K562 (cell line): ENCODE results near the gene ZFP62. TPM values are rescaled to one million over a fixed set of nuclear protein-coding genes. Genes with fewer than 3 reads are reported as not detected.
A peak's percentile ranks its signal among the peaks of the same experiment; 100 is the strongest.

Experiments
- ATAC-seq: fragments of 200-7000 bp; cut with Tn5 transposase; 3 replicates; pipeline ENCODE4 v1.9.1; 2020; ENCODE audit warnings: moderate library complexity
- BruUV-seq: library from RNA; stranded (reverse); fragments of 400-500 nt; replicated peaks from 2 replicates; lab custom pipeline; 2021; lab: Mats Ljungman, UMichigan
- CTCF ChIA-PET: fragments of 300-600 bp; formaldehyde crosslinking; extraction: SDS; loops from one replicate; lab custom pipeline; 2021; ENCODE audit warnings: low intra/inter-chr PET ratio; lab: Yijun Ruan, JAX
- POLR2A ChIA-PET: fragments of 300-600, 350-650 bp; sonication (Branson Sonifier 250); formaldehyde crosslinking; extraction: SDS; loops from one replicate; lab custom pipeline; 2021; ENCODE audit warnings: antibody characterized with exemption, inconsistent platforms; lab: Yijun Ruan, JAX
- DNase-seq, 4 experiments: peaks; one replicate each; pipeline versions ENCODE4 v3.0.0 to v3.0.0-alpha.2; 2011 to 2018; ENCODE audit warnings: low spot score in 3 of 4, mixed read lengths in 3 of 4; ENCODE audit errors: extremely low read depth in 1 of 4
- FAIRE-seq: peaks from 2 replicates; lab custom pipeline; 2011; peaks lifted over from hg19 to GRCh38; lab: Jason Lieb, UNC
- H2AFZ ChIP-seq: 2 replicates; pipeline ENCODE4 v1.6.0; 2011; ENCODE audit warnings: low read depth, low read length, control low read depth, inconsistent platforms
- H3K27ac ChIP-seq: fragments of 200-600 bp; 3 replicates; pipeline ENCODE4 v1.8.0; 2011; ENCODE audit warnings: low read depth, mild to moderate bottlenecking, control low read depth, inconsistent platforms, low read length, moderate library complexity, mixed read lengths; ENCODE audit errors: extremely low read depth
- H3K27me3 ChIP-seq, 2 experiments: fragments of 300-600 bp in 1 of 2; 2 replicates in 1 of 2; 3 replicates in 1 of 2; pipeline versions ENCODE4 v1.6.0 to v1.8.0; 2011; ENCODE audit warnings: inconsistent platforms in 2 of 2, low read length in 2 of 2, mild to moderate bottlenecking in 1 of 2, mixed read lengths in 1 of 2, moderate library complexity in 1 of 2; ENCODE audit not compliant: control insufficient read depth in 2 of 2, insufficient read depth in 2 of 2
- H3K36me3 ChIP-seq: fragments of 300-600 bp; 3 replicates; pipeline ENCODE4 v1.8.0; 2011; ENCODE audit warnings: mild to moderate bottlenecking, low read length, inconsistent platforms; ENCODE audit not compliant: control insufficient read depth, insufficient read depth
- H3K4me1 ChIP-seq, 2 experiments: fragments of 200-600 bp in 1 of 2; replicated peaks in 1 of 2; 2 replicates in 1 of 2; 3 replicates in 1 of 2; pipeline versions ENCODE4 v1.5.1 to v1.8.0; 2011; ENCODE audit warnings: inconsistent platforms in 2 of 2, low read length in 2 of 2, mild to moderate bottlenecking in 1 of 2, mixed read lengths in 1 of 2, moderate library complexity in 1 of 2; ENCODE audit not compliant: control insufficient read depth in 2 of 2, insufficient read depth in 2 of 2
- H3K4me2 ChIP-seq: 2 replicates; pipeline ENCODE4 v1.6.1; 2011; ENCODE audit warnings: low read length, control low read depth, inconsistent platforms, mixed read lengths; ENCODE audit not compliant: insufficient read depth
- H3K4me3 ChIP-seq: fragments of 200-600 bp; sonication (generic), shearing (Covaris generic); 2 replicates; pipeline ENCODE4 v1.5.1; 2016; ENCODE audit warnings: control low read depth, inconsistent platforms
- H3K79me2 ChIP-seq: fragments of 200-600 bp; 3 replicates; pipeline ENCODE4 v1.8.0; 2011; ENCODE audit warnings: low read length, inconsistent platforms; ENCODE audit not compliant: control insufficient read depth, insufficient read depth
- H3K9ac ChIP-seq, 2 experiments: 2 replicates each; pipeline versions ENCODE4 v1.6.0 to v1.6.1; 2011; ENCODE audit warnings: low read depth in 2 of 2, low read length in 2 of 2, control low read depth in 1 of 2, inconsistent platforms in 1 of 2, mild to moderate bottlenecking in 1 of 2, mixed read lengths in 1 of 2; ENCODE audit not compliant: insufficient read depth in 1 of 2
- H3K9me1 ChIP-seq: one replicate; pipeline ENCODE4 v1.6.0; 2011; ENCODE audit warnings: inconsistent platforms, mild to moderate bottlenecking, low read length, moderate library complexity; ENCODE audit not compliant: control insufficient read depth, insufficient read depth
- H3K9me3 ChIP-seq: replicated peaks from 2 replicates; pipeline ENCODE4 v1.5.1; 2011; ENCODE audit warnings: low read depth, low read length, inconsistent platforms; ENCODE audit not compliant: control insufficient read depth, insufficient read depth
- H4K20me1 ChIP-seq: replicated peaks from 2 replicates; pipeline ENCODE4 v1.6.1; 2011; ENCODE audit warnings: low read length, inconsistent platforms, mixed read lengths; ENCODE audit not compliant: control insufficient read depth, insufficient read depth
- ADNP ChIP-seq: fragments of 200-800 bp; sonication (Bioruptor generic); IDR thresholded peaks from 2 replicates; pipeline ENCODE4 v1.6.1; 2016; ENCODE audit warnings: missing genetic modification characterization, missing compliant biosample characterization
- BCOR ChIP-seq: fragments of 450-650 bp; IDR thresholded peaks from 2 replicates; pipeline ENCODE4 v1.6.1; 2016
- CBX1 ChIP-seq: sonication (generic); IDR thresholded peaks from 2 replicates; pipeline ENCODE4 v1.6.1; 2016; ENCODE audit warnings: antibody characterized with exemption, low read depth, mild to moderate bottlenecking
- CHD4 ChIP-seq: fragments of 200-600 bp; sonication (generic); IDR thresholded peaks from 3 replicates; pipeline ENCODE4 v1.6.1; 2012; ENCODE audit warnings: low read depth, mild to moderate bottlenecking, mixed read lengths, low read length, inconsistent platforms; ENCODE audit not compliant: insufficient read depth, insufficient replicate concordance, poor library complexity, severe bottlenecking
- KDM1A ChIP-seq, 2 experiments: fragments of 450-650 bp; IDR thresholded peaks; 2 replicates each; pipeline ENCODE4 v1.6.1; 2016; ENCODE audit warnings: mild to moderate bottlenecking in 2 of 2
- PATZ1 ChIP-seq: fragments of 250-450 bp; sonication (Bioruptor Pico); IDR thresholded peaks from 2 replicates; pipeline ENCODE4 v1.5.0; 2020; ENCODE audit warnings: mild to moderate bottlenecking, borderline replicate concordance
- RBBP5 ChIP-seq: fragments of 200-600 bp; sonication (generic); IDR thresholded peaks from 2 replicates; pipeline ENCODE4 v1.6.1; 2012; ENCODE audit warnings: borderline replicate concordance, mild to moderate bottlenecking, low read length, control low read depth, inconsistent platforms; ENCODE audit not compliant: insufficient read depth, poor library complexity, severe bottlenecking
- RBM25 ChIP-seq: fragments of 200-400 bp; formaldehyde crosslinking; IDR thresholded peaks from 2 replicates; pipeline ENCODE4 v1.6.1; 2018; ENCODE audit warnings: low read length, low read depth, moderate library complexity; ENCODE audit not compliant: severe bottlenecking
- ZHX1 ChIP-seq: fragments of 150-350 bp; conservative IDR thresholded peaks from 2 replicates; pipeline ENCODE4 v1.6.1; 2014; ENCODE audit warnings: low read length
- ZNF146 ChIP-seq: IDR thresholded peaks from one replicate; pipeline ENCODE4 v1.6.1; 2018; ENCODE audit warnings: missing compliant biosample characterization; ENCODE audit not compliant: unreplicated experiment
- ZNF253 ChIP-seq: fragments of 250-450 bp; sonication (Bioruptor Pico); conservative IDR thresholded peaks from 2 replicates; pipeline ENCODE4 v1.6.1; 2021; ENCODE audit warnings: mild to moderate bottlenecking
- WGBS: fragments of 100-300 bp; shearing (Covaris generic); methylation state at CpG from one replicate; pipeline ENCODE4 v1.1.6; 2016; ENCODE audit warnings: low coverage, mixed read lengths; ENCODE audit not compliant: insufficient coverage; ENCODE audit errors: missing lambda C conversion rate; 5-methylcytosine and 5-hydroxymethylcytosine counted together
- in situ Hi-C: fragments of 300-500 bp; cut with MboI; formaldehyde crosslinking; loops from 4 replicates; pipeline ENCODE4 v1.15.0; 2018; ENCODE audit warnings: inconsistent platforms, mixed read lengths
- intact Hi-C: fragments of 100-400 bp; cut with micrococcal nuclease; formaldehyde crosslinking; loops from 2 replicates; pipeline ENCODE4 v1.14.2; 2022
- polyA plus RNA-seq, 8 experiments: library from polyadenylated mRNA; depleted of rRNA in 4 of 8; stranded (reverse) in 5 of 8; unstranded in 3 of 8; fragments of >200 nt; fragmentation: Nextera tagmentation in 2 of 8; fragmentation: Illumina TruSeq in 1 of 8; extraction: Ambion mirVana in 2 of 8; extraction: Trizol in 1 of 8; gene quantifications; 2 replicates each; pipeline versions ENCODE4 v1.2.1 to v1.2.3, GENCODE V29; 2011 to 2014; ENCODE audit warnings: inconsistent platforms in 1 of 8, missing spikeins in 1 of 8
- total RNA-seq, 7 experiments: library from RNA; depleted of rRNA in 6 of 7; stranded (reverse); fragments of >200 nt in 6 of 7; fragmentation: Illumina TruSeq in 2 of 7; extraction: Trizol in 2 of 7; gene quantifications; 2 replicates each; pipeline versions ENCODE4 v1.2.1 to v1.2.3, GENCODE V29; 2011 to 2021; ENCODE audit warnings: low replicate concordance in 1 of 7

Gene ZFP62
- total and polyA plus RNA-seq, 9 of the 15 experiments (the other 6 are each of a cell fraction or from before 2014, with no cell fraction given): 12.2 to 37.5 (median 25.0) TPM

- BruUV-seq: no TSS peak
- no peak for FAIRE-seq
- TF ChIP-seq CBX1: peak; percentile 37; the same call in 1 of the 2 replicates
- no peak for TF ChIP-seq PATZ1 (CRISPR knock-in tag)
- peak; percentile 77 for TF ChIP-seq BCOR
- TF ChIP-seq KDM1A (IDR thresholded peaks at IDR 0.05): peak; percentile 26; a peak in 2 of 4 replicates
- no peak for TF ChIP-seq ZHX1
- no peak for TF ChIP-seq ZNF253
- TF ChIP-seq ADNP (tag): 0 out of 2 replicates have a peak, but pooled peaks have one; percentile 35
- TF ChIP-seq RBM25: peak; percentile 81
- TF ChIP-seq CHD4: no peak
- no peak for TF ChIP-seq RBBP5
- TF ChIP-seq ZNF146 (CRISPR knock-in tag): peak; percentile 99
- TF ChIP-seq, all 486 proteins: peak for 6
- Histone ChIP-seq H3K4me1 (no peaks in the 10 kb centered on the region; a peak in 1 of 5 replicates), H3K9me3 (no peaks in the 10 kb centered on the region), H4K20me1 (no peaks in the 10 kb centered on the region), H2AFZ (no peak overlapping the region), H3K9ac (no peak overlapping the region), H3K79me2 (no peaks in the 10 kb centered on the region), H3K27me3 (no peaks in the 10 kb centered on the region), H3K36me3 (peaks cover 12% of the 10 kb centered on the region; the same call in 1 of the 3 replicates), H3K9me1 (no peaks in the 10 kb centered on the region), H3K4me3 (no peak overlapping the region), H3K4me2 (no peak overlapping the region), H3K27ac (no peak overlapping the region)
- intact Hi-C loops: no loop called here
- POLR2A ChIA-PET: interaction anchor here (0.7 to 1.0 kb wide), 2 partner anchors 8 to 10 kb away, joined by 3 read pairs; no protein-coding TSS in a partner anchor
- DNase-seq (no peak), ATAC-seq (no peak)
- 62% methylated on average over 2 of the region's 2 CpGs for WGBS
- CTCF ChIA-PET: no interaction called here
- in situ Hi-C loops: no loop called here
Measured at GRCh38 chr5:180839227-180839626, 21.8 kb downstream of the ZFP62 start.
